PC-9 (cell line): ENCODE data around the gene SH3PXD2A. TPM values are rescaled to one million over a fixed set of nuclear protein-coding genes. Genes with fewer than 3 reads are reported as not detected.

Experiments
- BruUV-seq: library from RNA; stranded (reverse); fragments of 400-500 nt; replicated peaks from 2 replicates; lab custom pipeline; 2021; lab: Mats Ljungman, UMichigan
- CTCF ChIA-PET: fragments of 300-600 bp; sonication (Branson Sonifier 250); formaldehyde crosslinking; loops from one replicate; lab custom pipeline; 2022; ENCODE audit warnings: antibody characterized with exemption; lab: Charles Lee
- POLR2A ChIA-PET: fragments of 300-600 bp; sonication (Branson Sonifier 250); formaldehyde crosslinking; loops from one replicate; lab custom pipeline; 2022; ENCODE audit warnings: antibody characterized with exemption; ENCODE audit not compliant: unreplicated experiment; lab: Charles Lee
- DNase-seq, 2 experiments: peaks; one replicate each; pipeline versions ENCODE4 v3.0.0 to v3.0.0-alpha.2; 2015 to 2022; ENCODE audit warnings: mixed read lengths in 1 of 2
- H2AFZ ChIP-seq: fragments of 200-600 bp; sonication (generic); 2 replicates; pipeline ENCODE4 v1.8.1; 2017; ENCODE audit warnings: antibody characterized with exemption
- H3F3A ChIP-seq: fragments of 200-600 bp; sonication (generic); 2 replicates; pipeline ENCODE4 v1.8.1; 2017; ENCODE audit warnings: antibody characterized with exemption, mild to moderate bottlenecking, low read depth; ENCODE audit not compliant: insufficient read depth
- H3K27ac ChIP-seq: fragments of 200-600 bp; sonication (generic); 2 replicates; pipeline ENCODE4 v1.6.1; 2016; ENCODE audit warnings: mixed run types
- H3K27me3 ChIP-seq: fragments of 200-600 bp; sonication (generic); 2 replicates; pipeline ENCODE4 v1.6.1; 2016; ENCODE audit warnings: low read depth, mixed run types; ENCODE audit not compliant: insufficient read depth
- H3K36me3 ChIP-seq: fragments of 200-600 bp; sonication (generic); 2 replicates; pipeline ENCODE4 v1.6.1; 2016; ENCODE audit warnings: low read depth, mixed run types
- H3K4me1 ChIP-seq: fragments of 200-600 bp; sonication (generic); replicated peaks from 2 replicates; pipeline ENCODE4 v1.6.1; 2016; ENCODE audit warnings: mixed run types; ENCODE audit not compliant: insufficient read depth
- H3K4me2 ChIP-seq: fragments of 200-600 bp; sonication (generic); 2 replicates; pipeline ENCODE4 v1.6.1; 2017; ENCODE audit warnings: mixed run types
- H3K4me3 ChIP-seq: fragments of 200-600 bp; sonication (generic); 2 replicates; pipeline ENCODE4 v1.6.1; 2016; ENCODE audit warnings: mixed run types
- H3K79me2 ChIP-seq: fragments of 200-600 bp; sonication (generic); 2 replicates; pipeline ENCODE4 v1.6.1; 2017; ENCODE audit warnings: low read depth, mixed run types
- H3K9me2 ChIP-seq: fragments of 200-600 bp; sonication (generic); 2 replicates; pipeline ENCODE4 v1.8.1; 2017; ENCODE audit warnings: mild to moderate bottlenecking; ENCODE audit not compliant: insufficient read depth
- H3K9me3 ChIP-seq: fragments of 200-600 bp; sonication (generic); 2 replicates; pipeline ENCODE4 v1.8.1; 2016; ENCODE audit warnings: low read depth; ENCODE audit not compliant: insufficient read depth
- H4K20me1 ChIP-seq: fragments of 200-600 bp; sonication (generic); 2 replicates; pipeline ENCODE4 v1.8.1; 2017; ENCODE audit not compliant: insufficient read depth
- CTCF ChIP-seq: fragments of 200-600 bp; sonication (generic); conservative IDR thresholded peaks from 2 replicates; pipeline ENCODE4 v1.6.1; 2017; ENCODE audit warnings: mixed run types, antibody characterized with exemption, mild to moderate bottlenecking, moderate library complexity
- EZH2 ChIP-seq: fragments of 200-600 bp; sonication (generic); IDR thresholded peaks from 2 replicates; pipeline ENCODE4 v1.8.0; 2017; ENCODE audit warnings: antibody characterized with exemption, low read depth
- intact Hi-C: fragments of 100-400 bp; cut with micrococcal nuclease; formaldehyde crosslinking; loops from one replicate; pipeline ENCODE4 v1.10.0; 2022; ENCODE audit not compliant: unreplicated experiment
- total RNA-seq: library from RNA; stranded (reverse); gene quantifications from 2 replicates; pipeline ENCODE4 v1.2.3, GENCODE V29; 2021

SH3PXD2A gene
- total RNA-seq, 1 experiment from 2014 or later: 12.5 TPM

DNA sequence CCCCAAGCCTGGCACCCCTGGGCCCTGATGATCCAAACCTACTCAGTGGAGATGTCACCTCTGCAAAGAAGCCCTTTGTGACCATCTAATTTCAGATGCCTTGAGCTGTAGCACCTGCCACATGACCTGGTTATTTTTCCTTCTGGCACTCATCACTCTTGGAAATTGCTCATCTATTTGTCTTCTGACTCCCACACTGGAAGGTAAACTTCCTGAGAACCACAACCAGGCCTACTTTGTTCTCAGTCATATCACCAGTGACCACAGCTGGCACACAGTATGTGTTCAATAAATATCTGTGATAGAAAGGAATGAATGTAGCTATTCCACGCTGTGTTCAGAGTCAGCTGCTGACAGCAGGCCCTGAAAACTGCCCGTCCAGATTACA, 97.1 kb downstream of the SH3PXD2A start:
- H3K4me3 ChIP-seq: no peak overlapping the region
- no peaks in the 10 kb centered on the region for H3K27me3 ChIP-seq
- peaks cover 70% of the 10 kb centered on the region for H3K4me1 ChIP-seq
- CTCF ChIA-PET: interaction anchor here (0.8 kb wide), 1 partner anchor 23 kb away, joined by 3 read pairs; no protein-coding TSS in a partner anchor
- H3K9me2 ChIP-seq: no peaks in the 10 kb centered on the region
- H3K9me3 ChIP-seq: no peaks in the 10 kb centered on the region
- peak overlapping the region; percentile 63 for H3K4me2 ChIP-seq
- TF ChIP-seq EZH2: no peak
- no peak for TF ChIP-seq CTCF
- H3K27ac ChIP-seq: peak overlapping the region; percentile 84
- no peaks in the 10 kb centered on the region for H3K36me3 ChIP-seq
- peaks cover 55% of the 10 kb centered on the region for H3F3A ChIP-seq
- POLR2A ChIA-PET: interaction anchor here (0.5 kb wide), 1 partner anchor 41 kb away, joined by 3 read pairs; no protein-coding TSS in a partner anchor
- BruUV-seq: no TSS peak
- intact Hi-C loops: loop anchor here (5.0 kb wide), 1 partner anchor 41 kb away; no protein-coding TSS in a partner anchor
- DNase-seq: peak in 1 of 2 experiments; percentile 77
- H4K20me1 ChIP-seq: no peaks in the 10 kb centered on the region
- no peaks in the 10 kb centered on the region for H3K79me2 ChIP-seq
- no peak overlapping the region for H2AFZ ChIP-seq

DNA sequence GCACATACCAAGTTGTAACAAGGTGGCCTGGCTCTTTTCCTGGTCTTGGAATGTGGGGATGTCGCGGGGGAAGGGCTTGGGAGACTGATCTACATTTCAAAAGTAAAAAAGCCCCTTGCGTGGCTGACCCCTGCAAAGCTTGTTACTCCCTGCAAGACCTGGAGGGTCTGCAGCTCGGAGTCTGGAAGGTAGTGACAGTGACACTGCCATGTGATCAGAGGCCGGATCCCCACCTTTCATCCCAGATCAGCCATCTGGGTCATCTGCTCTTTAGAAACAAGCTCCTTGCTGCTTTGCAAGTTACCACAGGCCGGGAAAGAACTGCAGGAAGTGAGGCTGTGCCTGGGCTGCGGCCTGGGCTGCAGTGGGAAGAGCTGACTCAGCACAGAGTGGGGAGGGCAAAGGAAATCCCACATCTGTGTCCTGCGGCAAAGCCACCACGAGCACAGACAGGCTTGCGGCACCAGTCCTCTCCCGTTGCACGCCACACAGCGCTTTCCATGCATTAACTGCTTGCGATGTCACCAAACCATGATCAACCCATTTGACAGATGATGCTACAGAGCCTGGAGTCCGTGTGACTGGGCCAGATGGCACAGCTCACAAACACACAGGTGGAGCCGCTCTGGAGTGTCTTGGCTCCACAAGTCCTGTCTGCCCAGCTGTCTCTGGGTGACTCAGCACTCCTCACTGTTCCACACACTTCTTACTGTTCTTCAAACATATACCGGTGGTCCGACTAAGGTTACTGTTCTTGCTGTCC, 97.7 kb downstream of the SH3PXD2A start:
- no peaks in the 10 kb centered on the region for H3K27me3 ChIP-seq
- H3K27ac ChIP-seq: peak overlapping the region; percentile 84
- peak overlapping the region; percentile 63 for H3K4me2 ChIP-seq
- intact Hi-C loops: loop anchor here (5.0 kb wide), 1 partner anchor 40 kb away; no protein-coding TSS in a partner anchor
- H3K4me3 ChIP-seq: no peak overlapping the region
- H3K79me2 ChIP-seq: no peaks in the 10 kb centered on the region
- H3F3A ChIP-seq: peaks cover 55% of the 10 kb centered on the region
- H3K4me1 ChIP-seq: peaks cover 65% of the 10 kb centered on the region
- 0 out of 2 replicates have a peak, but pooled peaks cover under 1% of the 10 kb centered on the region for H3K36me3 ChIP-seq
- no peaks in the 10 kb centered on the region for H3K9me3 ChIP-seq
- no peak for DNase-seq
- POLR2A ChIA-PET: no interaction called here
- CTCF ChIA-PET: interaction anchor here (0.8 kb wide), 1 partner anchor 24 kb away, joined by 3 read pairs; no protein-coding TSS in a partner anchor
- H2AFZ ChIP-seq: no peak overlapping the region
- TF ChIP-seq CTCF (no peak), EZH2 (no peak)
- no TSS peak for BruUV-seq
- H4K20me1 ChIP-seq: no peaks in the 10 kb centered on the region
- no peaks in the 10 kb centered on the region for H3K9me2 ChIP-seq

GRCh38 chr10:103756277-103756869, 99.0 kb downstream of the SH3PXD2A start:
- Histone ChIP-seq H3K27me3 (no peaks in the 10 kb centered on the region), H3K4me1 (peaks cover 51% of the 10 kb centered on the region), H2AFZ (no peak overlapping the region), H3K9me3 (peaks cover 7% of the 10 kb centered on the region), H3F3A (peaks cover 44% of the 10 kb centered on the region), H4K20me1 (no peaks in the 10 kb centered on the region), H3K4me3 (no peak overlapping the region), H3K79me2 (no peaks in the 10 kb centered on the region), H3K27ac (no peak overlapping the region), H3K4me2 (no peak overlapping the region), H3K36me3 (peaks cover 5% of the 10 kb centered on the region), H3K9me2 (no peaks in the 10 kb centered on the region)
- ChIA-PET POLR2A (no interaction called here), CTCF (no interaction called here)
- intact Hi-C loops: loop anchor here (5.0 kb wide), 1 partner anchor 39 kb away; no protein-coding TSS in a partner anchor
- DNase-seq: no peak
- TF ChIP-seq CTCF (no peak), EZH2 (no peak)
- no TSS peak for BruUV-seq
